HG03571 (cell line): ENCODE data around the gene DCAF7.

ENCODE experiments used
- ATAC-seq: cut with Tn5 transposase; IDR thresholded peaks from one replicate; pipeline ENCODE4 v1.9.1; 2021; ENCODE audit not compliant: unreplicated experiment

Gene DCAF7

GRCh38 chr17:63549946-63550816, at the start of gene DCAF7:
Gene DCAF7 (plus strand): TSS chr17:63550477. CDS start chr17:63550678, 201 bp downstream.
- ATAC-seq, result peak; percentile 96

DNA sequence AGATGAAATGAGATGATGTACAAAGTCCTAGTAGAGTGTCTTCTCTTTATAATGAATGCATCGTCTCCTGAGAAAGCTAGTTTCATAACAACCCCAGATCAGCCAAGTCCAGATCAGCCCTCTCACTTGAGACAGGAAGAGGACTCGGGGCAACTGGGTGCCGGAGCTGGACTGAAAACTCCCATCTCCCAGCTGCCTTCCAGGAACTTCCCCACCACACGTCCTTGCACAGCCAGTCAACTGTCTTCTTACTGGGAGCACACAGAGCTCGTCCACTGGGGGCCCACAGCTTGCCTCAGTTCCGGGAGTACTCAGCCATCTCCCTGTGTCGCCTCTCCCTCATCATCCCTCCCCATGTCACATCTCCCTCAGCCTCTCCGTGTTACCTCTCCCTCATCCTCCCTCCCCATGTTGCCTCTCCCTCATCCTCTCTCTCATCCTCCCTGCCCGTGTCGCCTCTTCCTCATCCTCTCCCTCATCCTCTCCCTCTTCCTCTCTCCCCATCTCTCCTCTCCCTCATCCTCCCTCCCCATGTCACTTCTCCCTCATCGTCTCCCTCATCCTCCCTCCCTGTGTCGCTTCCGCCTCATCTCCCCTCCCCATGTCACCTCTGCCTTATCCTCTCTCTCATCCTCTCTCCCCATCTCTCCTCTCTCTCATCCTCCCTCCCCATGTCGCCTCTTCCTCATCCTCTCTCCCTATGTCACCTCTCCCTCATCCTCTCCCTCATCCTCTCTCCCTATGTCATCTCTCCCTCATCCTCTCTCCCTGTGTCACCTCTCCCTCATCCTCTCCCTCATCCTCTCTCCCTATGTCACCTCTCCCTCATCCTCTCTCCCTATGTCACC, 49.5 kb upstream of the DCAF7 start:
- ATAC-seq, result no peak

GRCh38 chr17:63503341-63503705, 47.0 kb upstream of the DCAF7 start:
- ATAC-seq, result no peak

DNA sequence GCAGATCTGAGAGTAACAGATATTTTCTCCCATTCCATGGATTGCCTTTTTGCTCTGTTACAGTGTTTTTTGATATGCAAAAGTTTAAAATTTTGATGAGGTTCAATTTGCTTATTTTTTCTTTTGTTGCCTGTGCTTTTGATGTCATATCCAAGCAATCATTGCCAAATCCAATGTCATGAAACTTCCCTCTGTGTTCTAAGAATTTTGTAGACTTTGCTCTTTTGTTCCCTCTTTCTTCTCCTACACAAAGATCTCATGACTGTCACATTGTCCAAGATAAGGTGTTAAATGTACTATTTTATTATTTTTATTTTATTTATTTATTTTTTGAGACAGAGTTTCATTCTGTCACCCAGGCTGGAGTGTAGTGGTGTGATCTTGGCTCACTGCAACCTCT, 46.0 kb upstream of the DCAF7 start:
- ATAC-seq, result no peak

DNA sequence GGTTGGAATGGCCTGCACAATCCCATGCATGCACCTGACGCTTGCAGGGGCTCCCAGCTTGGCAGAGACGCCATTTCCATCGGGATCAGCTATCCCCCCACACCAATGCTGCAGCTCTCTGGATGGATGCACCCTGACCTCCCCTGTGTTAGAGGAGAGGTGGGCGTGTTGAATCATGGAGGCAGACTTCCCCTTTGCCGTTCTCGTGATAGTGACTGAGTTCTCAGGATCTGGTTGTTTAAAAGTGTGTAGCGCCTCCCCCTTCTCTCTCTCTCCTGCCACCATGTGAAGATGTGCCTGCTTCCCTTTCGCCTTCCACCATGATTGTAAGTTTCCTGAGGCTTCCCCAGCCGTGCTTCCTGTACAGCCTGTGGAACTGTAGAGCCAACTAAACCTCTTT, 44.9 kb upstream of the DCAF7 start:
- ATAC-seq, result no peak

GRCh38 chr17:63506627-63507026, 43.6 kb upstream of the DCAF7 start:
- ATAC-seq, result no peak

GRCh38 chr17:63511331-63511730, 38.9 kb upstream of the DCAF7 start:
- ATAC-seq, result no peak

- ATAC-seq, result no peak
These were observed 37.9 kb upstream of the DCAF7 start for GRCh38 chr17:63512388-63512787.

DNA sequence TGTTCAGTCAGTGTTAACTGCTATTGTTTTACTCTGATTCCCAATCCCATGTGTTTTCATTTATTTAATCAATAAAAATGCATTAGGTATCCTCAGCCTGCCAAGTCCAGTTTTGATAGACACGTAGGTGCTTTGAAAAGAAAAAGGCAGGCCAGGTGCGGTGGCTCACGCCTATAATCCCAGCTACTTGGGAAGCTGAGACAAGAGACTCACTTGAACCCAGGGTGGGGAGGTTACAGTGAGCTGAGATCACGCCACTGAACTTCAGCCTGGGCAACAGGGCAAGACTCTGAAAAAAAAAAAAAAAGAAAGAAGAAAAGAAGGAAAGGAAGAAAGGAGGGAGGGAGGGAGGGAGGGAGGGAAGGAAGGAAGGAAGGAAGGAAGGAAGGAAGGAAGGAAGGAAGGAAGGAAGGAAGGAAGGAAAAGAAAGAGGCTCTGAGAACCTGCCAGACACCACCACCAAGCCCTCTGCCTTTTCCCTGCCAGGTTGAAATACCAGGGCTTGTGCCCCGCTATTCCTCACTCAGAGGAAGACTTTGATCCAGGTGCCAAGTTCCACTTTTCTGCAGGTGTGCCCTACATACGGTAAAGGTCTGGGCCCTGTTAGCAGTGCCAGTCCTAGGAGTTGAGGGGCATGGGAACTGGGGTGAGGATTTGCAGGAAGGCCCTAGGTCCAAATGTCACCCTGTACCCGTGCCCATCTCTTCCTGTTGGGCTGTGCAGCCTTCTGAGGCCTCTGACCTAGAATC, 37.2 kb upstream of the DCAF7 start:
- no peak for ATAC-seq

DNA sequence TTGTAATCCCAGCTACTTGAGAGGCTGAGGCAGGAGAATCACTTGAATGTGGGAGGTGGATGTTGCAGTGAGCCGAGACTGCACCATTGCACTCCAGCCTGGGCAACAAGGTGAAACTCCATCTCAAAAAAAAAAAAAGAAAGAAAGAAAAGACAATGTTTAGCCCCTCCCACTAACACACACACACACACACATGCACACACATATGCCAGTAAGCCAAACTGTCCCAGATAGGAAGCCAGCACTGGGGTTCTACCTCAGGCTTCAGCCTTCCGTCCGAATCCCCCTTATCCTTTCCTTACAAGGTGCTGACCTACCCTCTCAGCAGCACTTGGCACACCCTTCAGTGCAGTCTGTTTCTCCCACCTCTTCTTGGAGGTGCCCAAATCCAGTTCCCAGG, 35.8 kb upstream of the DCAF7 start:
- no peak for ATAC-seq

DNA sequence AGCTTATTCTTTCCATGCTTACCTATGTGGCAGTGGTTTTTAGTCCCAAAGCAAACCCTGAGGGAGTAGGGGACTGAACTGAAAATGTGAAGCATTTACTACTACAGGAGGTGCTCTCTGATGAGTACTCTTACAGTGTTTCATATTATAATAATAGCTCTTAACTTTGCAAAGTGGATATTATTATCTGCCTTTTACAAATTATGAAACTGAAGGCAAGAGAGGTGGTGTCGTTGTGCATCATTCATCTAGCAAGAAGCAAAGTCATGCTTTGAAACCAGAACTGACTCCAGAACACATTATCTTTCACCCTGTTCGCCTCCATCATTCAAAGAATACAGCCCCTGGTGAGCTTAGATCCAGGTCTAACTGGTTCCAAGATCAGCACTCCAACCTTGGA, 35.3 kb upstream of the DCAF7 start:
- ATAC-seq, result no peak

- ATAC-seq, result no peak
These were observed 34.9 kb upstream of the DCAF7 start for GRCh38 chr17:63515426-63515825.

DNA sequence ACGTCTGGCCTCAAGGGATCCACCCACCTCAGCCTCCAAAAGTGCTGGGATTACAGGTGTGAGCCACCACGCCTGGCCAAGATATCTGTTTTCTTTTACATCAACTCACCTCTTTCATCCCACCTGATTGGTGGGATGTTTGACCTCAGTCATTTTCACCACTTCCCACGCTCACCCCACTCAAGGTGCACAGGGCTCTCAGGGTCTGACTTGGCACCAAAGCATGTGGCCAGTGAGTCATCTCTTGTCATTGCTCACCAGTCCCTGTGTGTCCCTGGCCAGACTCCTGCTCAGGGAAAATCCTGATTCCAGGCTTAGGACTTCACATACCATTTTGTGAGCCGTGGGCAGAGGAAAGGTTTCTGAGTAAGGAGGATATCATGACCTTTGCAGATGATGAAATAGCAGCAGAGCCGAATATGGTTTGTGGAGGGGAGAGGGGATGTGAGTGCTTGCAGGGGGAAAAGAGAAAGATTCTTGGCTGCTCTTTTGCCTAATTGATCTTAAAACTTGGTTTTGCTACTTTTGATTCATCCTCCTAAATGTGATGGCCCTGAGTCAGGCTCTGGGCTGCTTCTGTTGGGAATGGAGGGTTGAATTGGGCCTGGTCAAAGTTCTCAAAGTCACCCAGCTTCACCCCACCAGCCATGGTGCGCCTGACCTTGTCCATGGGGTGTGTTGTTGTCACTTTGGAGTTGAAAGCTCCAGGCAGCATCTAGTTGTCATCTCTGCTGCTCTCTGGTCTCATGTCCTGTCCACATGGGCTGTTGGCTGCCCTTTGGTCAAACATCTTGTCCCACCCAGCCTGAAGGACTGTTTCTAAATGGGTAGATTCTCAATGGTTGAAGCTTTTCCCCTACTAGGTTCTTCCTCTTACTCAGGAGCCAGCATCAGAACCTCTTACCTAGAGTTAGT, 33.1 kb upstream of the DCAF7 start:
- ATAC-seq, result no peak

GRCh38 chr17:63517825-63518534, 32.3 kb upstream of the DCAF7 start:
- ATAC-seq, result no peak

- ATAC-seq, result no peak
These were observed 31.0 kb upstream of the DCAF7 start for GRCh38 chr17:63519116-63519881.

- ATAC-seq, result no peak
These were observed 30.1 kb upstream of the DCAF7 start for GRCh38 chr17:63519972-63520882.

DNA sequence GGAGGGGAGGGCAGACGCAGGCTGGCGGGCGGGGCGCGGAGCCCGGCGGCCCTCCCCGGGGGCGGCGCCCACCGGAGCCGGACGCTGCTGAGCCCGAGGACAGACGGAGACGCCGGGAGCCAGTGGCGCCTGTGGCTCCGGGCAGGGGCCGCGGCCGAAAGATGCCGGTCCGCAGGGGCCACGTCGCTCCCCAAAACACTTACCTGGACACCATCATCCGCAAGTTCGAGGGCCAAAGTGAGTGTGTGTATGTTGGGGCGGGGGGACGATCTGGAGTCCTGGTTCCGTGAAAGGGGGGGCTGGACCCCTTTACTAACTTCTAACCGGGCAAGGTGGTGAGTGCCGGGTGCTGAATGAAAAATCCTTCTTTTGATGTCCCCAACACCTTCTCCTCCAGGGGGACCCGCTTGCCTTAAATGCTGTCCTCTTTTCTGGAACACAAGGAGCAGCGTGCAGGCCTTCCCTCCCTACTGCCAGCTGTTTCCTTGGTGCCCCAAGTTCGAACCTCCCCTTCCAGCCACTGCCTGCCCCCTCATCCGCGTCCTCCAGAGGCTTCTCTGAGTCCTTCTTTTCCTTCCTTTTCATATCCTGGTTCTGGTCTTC, 26.9 kb upstream of the DCAF7 start, which contains the start of gene KCNH6:
KCNH6 (plus strand) TSS at position 106 of the 603 bp plus-strand sequence; CDS start at position 162, 56 bp downstream.
- no peak for ATAC-seq
